GM12892 (cell line): ENCODE results near the gene RNU1-2.

ENCODE experiments used
- POLR2A ChIP-seq: IDR thresholded peaks from 2 replicates; pipeline ENCODE4 v1.6.1; 2011; ENCODE audit warnings: low read depth, low read length, control low read depth
- TAF1 ChIP-seq: IDR thresholded peaks from 2 replicates; pipeline ENCODE4 v1.6.1; 2011; ENCODE audit warnings: low read depth, mild to moderate bottlenecking, control low read depth, low read length, borderline replicate concordance

- TF ChIP-seq POLR2A, result no peak
- no peak for TF ChIP-seq TAF1
Measured at GRCh38 chr1:16920951-16921350, 25.2 kb downstream of the RNU1-2 start.
